Esophagus squamous epithelium (tissue), 4 donors: ENCODE measurements around the gene ADGRL2.

ENCODE experiments used
- CTCF ChIP-seq, 6 experiments: fragments of 450-650 bp in 4 of 6; fragments of 200-600 bp in 2 of 6; sonication (generic) in 2 of 6; IDR thresholded peaks; one replicate each; pipeline ENCODE4 v1.5.1; 2016 to 2019; ENCODE audit warnings: antibody characterized with exemption in 6 of 6, mild to moderate bottlenecking in 4 of 6, moderate library complexity in 4 of 6
- POLR2A ChIP-seq, 4 donors: fragments of 450-650 bp; IDR thresholded peaks; one replicate each; pipeline ENCODE4 v1.6.1; 2017; ENCODE audit warnings: antibody characterized with exemption in 4 of 4, mild to moderate bottlenecking in 4 of 4, moderate library complexity in 3 of 4

- TF ChIP-seq CTCF (IDR thresholded peaks at IDR 0.05) (no peak), POLR2A (IDR thresholded peaks at IDR 0.05) (no peak)
Observed at GRCh38 chr1:81801651-81802456, 1.1 kb downstream of the ADGRL2 start.
